HG03378 (cell line): ENCODE results near the gene APEX1.
"Not testable (repeated sequence)": the region's sequence is repeated elsewhere in the genome, so short reads cannot be mapped to it uniquely, and the experiment has no call there.

ENCODE experiments used
- ATAC-seq: cut with Tn5 transposase; IDR thresholded peaks from one replicate; pipeline ENCODE4 v1.9.1; 2021; ENCODE audit warnings: mild to moderate bottlenecking, moderate library complexity; ENCODE audit not compliant: unreplicated experiment

The APEX1 gene

GRCh38 chr14:20435582-20436362 lies 19.3 kb upstream of the APEX1 start, which contains the start of gene KLHL33:
Gene KLHL33 (minus strand): TSS chr14:20436166. CDS start chr14:20435811, 355 bp downstream.
- no peak for ATAC-seq

GRCh38 chr14:20436363-20436755 lies 18.7 kb upstream of the APEX1 start:
- ATAC-seq, result no peak

- no peak for ATAC-seq
Observed at GRCh38 chr14:20438664-20439063, 16.4 kb upstream of the APEX1 start.

GRCh38 chr14:20440465-20440864 lies 14.6 kb upstream of the APEX1 start:
- ATAC-seq, result no peak

- peak; percentile 72 for ATAC-seq
Observed at GRCh38 chr14:20440882-20441281, 14.1 kb upstream of the APEX1 start.

- ATAC-seq, result no peak
Observed at GRCh38 chr14:20441461-20441860, 13.6 kb upstream of the APEX1 start.

- ATAC-seq, result not testable (repeated sequence)
Observed at GRCh38 chr14:20443650-20444049, 11.4 kb upstream of the APEX1 start.

- ATAC-seq, result no peak
Observed at GRCh38 chr14:20446889-20447288, 8.1 kb upstream of the APEX1 start.

GRCh38 chr14:20452831-20453230 lies 2.2 kb upstream of the APEX1 start:
- ATAC-seq, result not testable (repeated sequence)

GRCh38 chr14:20455355-20456300 lies 602 bp downstream of the APEX1 start:
- ATAC-seq, result peak; percentile 38

- no peak for ATAC-seq
Observed at GRCh38 chr14:20456971-20457370, 1.9 kb downstream of the APEX1 start.

- ATAC-seq, result no peak
Observed at GRCh38 chr14:20458031-20458789, 3.2 kb downstream of the APEX1 start.

GRCh38 chr14:20460458-20461224 lies 5.6 kb downstream of the APEX1 start:
- no peak for ATAC-seq

- peak; percentile 95 for ATAC-seq
Observed at GRCh38 chr14:20461225-20462141, 6.5 kb downstream of the APEX1 start, which contains the start of gene PIP4P1. Gene PIP4P1 (minus strand): TSS chr14:20461434. CDS start chr14:20461325, 109 bp downstream.

- ATAC-seq, result no peak
Observed at GRCh38 chr14:20468764-20469241, 13.8 kb downstream of the APEX1 start.

- peak; percentile 91 for ATAC-seq
Observed at GRCh38 chr14:20469242-20469889, 14.3 kb downstream of the APEX1 start, which contains the start of gene PNP. Gene PNP (plus strand): TSS chr14:20469406. CDS start chr14:20469525, 119 bp downstream.

GRCh38 chr14:20469890-20470602 lies 15.0 kb downstream of the APEX1 start:
- ATAC-seq, result peak; percentile 39

- ATAC-seq, result no peak
Observed at GRCh38 chr14:20470603-20470901, 15.5 kb downstream of the APEX1 start.
